NCI-H1417 treated with DMSO at 0.1 percent for 48 hours (cell line): ENCODE data around the gene ANKS1B.
A peak's percentile ranks its signal among the peaks of the same experiment; 100 is the strongest.
"Not testable (repeated sequence)": the region's sequence is repeated elsewhere in the genome, so short reads cannot be mapped to it uniquely, and the experiment has no call there.

Experiments
- DNase-seq: peaks from one replicate; lab custom pipeline; 2025; lab: John Stamatoyannopoulos, UW

Gene ANKS1B

DNA sequence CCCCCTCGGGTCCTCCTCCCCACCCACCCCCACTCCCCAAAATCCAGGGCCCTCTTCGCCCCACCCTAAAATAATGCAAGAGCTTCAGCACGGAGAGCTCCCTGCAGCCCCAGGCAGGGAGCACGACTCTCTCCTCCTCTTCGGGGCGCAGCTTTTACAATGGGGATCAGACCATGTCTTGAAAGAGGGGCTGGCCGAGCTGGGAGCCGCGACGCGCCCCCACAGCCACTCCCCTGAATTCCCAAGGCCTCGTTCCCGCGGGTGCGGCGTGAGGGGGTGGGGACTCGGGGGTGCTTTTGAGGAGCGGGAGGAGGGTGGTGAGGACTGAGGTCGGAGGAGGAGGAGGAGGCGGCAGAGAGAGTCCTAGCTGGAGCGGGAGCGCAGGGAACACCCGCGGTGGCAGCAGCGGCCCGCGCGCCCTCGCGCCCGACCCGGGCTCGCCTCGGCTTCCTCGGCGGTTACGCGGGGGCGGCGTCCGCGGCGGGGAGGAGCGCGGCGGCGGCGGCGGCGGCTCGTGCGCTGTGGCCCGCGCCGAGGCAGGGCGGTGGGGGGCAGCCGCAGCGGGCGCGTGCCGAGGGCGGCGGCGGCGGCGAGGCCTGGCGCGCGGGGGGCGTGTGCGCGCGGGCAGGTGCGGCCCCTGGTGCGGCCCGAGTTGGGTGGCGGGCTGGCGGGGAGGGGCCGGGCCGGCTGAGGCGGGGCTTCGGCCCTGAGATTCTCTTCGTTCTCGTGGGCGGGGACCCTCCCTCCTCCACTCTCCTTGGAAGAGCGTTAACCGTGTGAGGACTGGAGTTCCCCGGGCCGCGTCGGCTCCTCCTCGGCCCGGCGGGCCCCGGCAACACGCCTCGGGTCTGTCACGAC is at the start of gene ANKS1B:
ANKS1B (minus strand) TSS at position 666 of the 858 bp plus-strand sequence. CDS start 699 bp downstream, outside the sequence.
- DNase-seq: peak; percentile 37

GRCh38 chr12:100031836-100032235 is 47.1 kb upstream of the ANKS1B start:
- DNase-seq: no peak

DNA sequence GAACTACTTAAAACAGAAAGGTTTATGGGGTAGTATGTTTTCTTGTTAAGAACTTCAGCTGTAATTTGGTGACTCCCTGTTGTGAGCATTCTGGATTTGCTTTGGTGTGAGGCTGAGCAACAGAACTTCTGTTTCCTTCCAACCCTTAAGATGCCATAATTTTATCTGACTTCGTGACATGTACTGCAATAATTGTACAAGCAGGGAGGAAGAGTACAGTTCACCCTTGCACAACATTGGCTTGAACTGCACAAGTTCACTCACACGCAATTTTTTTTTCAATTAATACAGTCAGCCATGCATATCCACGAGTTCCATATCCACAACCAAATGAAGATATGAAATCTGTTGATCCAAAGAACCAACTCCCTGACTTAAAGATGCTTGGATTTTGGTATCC is 42.9 kb upstream of the ANKS1B start:
- DNase-seq: no peak

DNA sequence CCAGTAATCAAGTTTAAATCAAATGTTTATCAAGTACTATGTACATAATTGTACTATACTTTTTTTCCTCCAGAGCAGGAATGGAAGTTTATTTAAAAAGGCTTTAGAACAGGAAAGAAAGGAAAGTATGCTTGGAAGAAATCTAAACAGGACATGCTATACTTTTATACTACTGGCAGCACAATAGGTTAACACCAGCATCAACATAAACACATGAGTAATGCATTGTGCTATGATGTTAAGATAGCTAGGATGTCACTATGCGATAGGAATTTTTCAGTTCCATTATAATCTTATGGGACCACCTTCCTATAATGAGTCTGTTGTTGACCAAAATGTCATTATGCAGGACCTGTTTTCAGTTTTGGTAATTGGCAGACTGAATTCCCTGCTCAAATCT is 41.5 kb upstream of the ANKS1B start:
- DNase-seq: no peak

DNA sequence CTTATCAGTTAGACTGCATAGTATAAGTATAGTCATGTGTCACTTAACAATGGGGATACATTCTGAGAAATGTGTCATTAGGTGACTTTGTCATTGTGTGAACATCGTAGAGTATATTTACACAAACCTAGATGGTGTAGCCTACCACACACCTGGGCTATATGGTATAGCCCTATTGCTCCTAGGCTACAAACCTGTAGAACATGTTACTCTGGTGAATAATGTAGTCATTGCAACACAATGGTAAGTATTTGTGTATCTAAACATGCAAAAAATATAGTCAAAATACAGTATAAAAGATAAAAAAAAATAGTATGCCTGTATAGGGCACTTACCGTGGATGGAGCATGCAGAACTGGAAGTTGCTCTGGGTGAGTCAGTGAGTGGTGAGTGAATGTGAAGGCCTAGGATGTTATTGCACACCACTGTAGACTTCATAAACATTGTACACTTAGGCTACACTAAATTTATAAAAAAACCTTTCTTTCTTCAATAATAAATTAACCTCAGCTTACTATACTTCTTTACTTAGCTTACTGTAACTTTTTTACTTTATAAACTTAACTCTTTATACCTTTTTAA is 40.3 kb upstream of the ANKS1B start:
- no peak for DNase-seq

DNA sequence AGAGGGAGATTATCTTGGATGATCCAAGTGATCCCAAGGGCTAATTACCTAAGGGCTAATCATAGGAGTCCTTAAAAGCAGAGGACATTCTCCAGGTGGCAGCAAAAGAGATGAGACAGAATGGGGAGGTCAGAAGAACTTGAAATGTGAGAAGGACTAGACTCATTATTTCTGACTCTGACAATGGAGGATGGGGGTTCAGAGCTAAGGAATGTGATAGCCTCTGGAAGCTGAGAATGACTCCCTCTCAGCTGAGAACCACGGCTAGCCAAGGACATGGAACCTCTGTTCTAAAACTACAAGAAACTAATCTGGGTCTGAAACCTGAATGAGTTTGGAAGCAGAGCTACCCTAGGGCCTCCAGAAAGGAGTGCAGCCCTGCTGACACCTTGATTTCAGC is 35.6 kb upstream of the ANKS1B start:
- DNase-seq: no peak

DNA sequence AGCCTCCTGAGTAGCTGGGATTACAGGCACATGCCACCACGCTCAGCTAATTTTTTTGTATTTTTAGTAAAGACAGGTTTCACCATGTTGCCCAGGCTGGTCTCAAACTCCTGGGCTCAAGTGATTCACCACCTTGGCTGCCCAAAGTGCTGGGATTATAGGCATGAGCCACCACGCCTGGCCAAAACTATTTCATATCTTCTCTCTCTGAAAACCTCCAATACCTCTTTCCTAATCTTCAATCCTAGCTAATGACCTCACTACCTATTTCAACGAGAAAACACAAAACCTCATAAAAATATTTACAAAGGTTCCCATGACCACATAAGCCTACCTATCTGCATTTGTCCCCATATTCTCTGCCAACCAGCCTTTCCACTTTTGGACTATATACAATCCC is 32.3 kb upstream of the ANKS1B start:
- DNase-seq: no peak

- not testable (repeated sequence) for DNase-seq
These were observed 31.6 kb upstream of the ANKS1B start for GRCh38 chr12:100016304-100016703.

DNA sequence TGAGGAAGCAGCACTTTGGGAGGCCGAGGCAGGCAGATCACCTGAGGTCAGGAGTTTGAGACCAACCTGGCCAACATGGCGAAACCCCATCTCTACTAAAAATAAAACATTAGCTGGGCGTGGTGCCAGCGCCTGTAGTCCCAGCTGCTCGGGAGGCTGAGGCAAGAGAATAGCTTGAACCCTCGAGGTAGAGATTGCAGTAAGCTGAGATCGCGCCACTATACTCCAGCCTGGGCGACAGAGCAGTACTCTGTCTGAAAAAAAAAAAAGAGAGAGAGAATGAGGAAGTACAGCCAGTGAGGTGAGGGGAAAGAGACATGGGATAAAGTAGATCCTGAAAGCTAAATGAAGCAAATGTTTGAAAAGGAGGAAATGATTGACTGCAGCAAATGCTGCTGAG is 21.1 kb upstream of the ANKS1B start:
- not testable (repeated sequence) for DNase-seq

DNA sequence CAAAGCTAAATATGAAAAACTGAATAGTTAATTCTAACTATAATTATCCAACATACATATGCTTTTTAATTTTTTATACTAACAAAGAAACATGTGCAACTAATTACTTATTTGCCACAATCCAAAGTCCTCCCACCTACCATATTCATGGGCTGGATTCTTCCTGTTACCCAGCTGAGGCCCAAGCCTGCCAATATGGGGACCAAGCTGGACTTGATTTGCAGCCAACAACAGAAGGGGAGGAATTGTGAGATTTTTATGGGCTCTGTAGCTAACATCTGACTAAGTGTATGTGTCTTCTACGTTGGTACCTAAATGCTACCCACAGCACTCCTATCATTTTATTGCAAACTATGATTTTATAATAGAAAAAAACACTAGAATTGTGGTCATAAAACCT is 13.1 kb upstream of the ANKS1B start:
- DNase-seq: no peak

DNA sequence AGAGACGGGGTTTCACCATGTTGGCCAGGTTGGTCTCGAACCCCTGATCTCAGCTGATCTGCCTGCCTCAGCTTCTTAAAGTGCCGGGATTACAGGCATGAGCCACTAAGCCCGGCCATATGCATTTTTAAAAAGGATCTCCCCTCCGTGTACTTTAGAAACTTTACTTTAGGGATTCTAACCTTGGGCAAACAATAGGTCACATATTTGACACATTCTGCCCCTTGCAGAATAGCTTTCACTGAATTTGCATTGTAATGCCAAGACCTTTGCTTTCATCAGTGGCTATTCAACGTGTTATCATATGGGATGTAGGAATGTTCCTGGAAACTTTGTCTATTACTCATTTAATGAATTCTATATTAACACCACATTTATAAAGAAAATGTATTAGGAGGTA is 11.4 kb upstream of the ANKS1B start:
- DNase-seq: no peak

- DNase-seq: no peak
These were observed 895 bp upstream of the ANKS1B start for GRCh38 chr12:99985631-99986030.

DNA sequence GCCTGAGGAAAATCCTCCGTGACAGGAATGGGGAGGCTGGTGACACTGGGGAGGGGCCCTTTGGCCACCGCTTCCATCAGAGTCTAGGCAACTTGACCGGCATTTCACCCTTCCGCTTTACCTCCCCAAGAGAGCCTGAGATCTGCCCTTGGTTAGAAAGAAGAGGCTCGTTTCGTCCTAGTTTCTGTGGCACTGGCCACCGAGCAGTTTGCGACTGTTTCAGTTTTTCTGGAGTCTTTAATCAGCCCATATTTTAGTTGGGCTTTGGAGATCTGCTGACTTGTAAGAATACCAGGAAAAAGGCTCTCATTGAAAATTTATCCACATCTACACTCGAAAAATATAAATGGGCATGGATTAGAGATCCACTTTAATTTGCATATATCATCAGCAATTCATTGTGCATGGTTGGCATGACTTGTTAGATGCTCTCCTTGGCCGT is 414 bp upstream of the ANKS1B start:
- DNase-seq: no peak

- peak; percentile 34 for DNase-seq
These were observed 1.1 kb downstream of the ANKS1B start for GRCh38 chr12:99983456-99984258.

GRCh38 chr12:99981639-99982190 is 3.0 kb downstream of the ANKS1B start:
- no peak for DNase-seq

DNA sequence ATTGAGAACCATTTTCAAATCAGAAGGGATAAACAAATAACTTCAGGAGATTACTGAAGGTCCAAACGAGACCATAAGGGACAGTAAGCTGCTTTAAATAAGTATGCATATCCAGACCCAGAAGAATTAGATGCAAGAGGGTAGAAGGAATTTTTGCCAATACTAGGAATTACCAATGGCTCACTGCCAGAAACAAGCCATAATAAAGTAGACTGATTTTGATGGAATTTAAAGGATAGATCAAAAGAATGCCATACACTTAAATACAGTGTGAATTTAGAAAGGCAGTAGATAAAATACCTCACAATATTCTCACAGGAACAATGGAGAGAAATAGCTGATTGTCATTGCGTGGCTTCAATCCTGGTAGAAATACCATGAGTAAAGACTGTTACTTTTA is 5.3 kb downstream of the ANKS1B start:
- no peak for DNase-seq

- no peak for DNase-seq
These were observed 6.6 kb downstream of the ANKS1B start for GRCh38 chr12:99978152-99978551.

GRCh38 chr12:99977550-99977949 is 7.2 kb downstream of the ANKS1B start:
- DNase-seq: no peak

DNA sequence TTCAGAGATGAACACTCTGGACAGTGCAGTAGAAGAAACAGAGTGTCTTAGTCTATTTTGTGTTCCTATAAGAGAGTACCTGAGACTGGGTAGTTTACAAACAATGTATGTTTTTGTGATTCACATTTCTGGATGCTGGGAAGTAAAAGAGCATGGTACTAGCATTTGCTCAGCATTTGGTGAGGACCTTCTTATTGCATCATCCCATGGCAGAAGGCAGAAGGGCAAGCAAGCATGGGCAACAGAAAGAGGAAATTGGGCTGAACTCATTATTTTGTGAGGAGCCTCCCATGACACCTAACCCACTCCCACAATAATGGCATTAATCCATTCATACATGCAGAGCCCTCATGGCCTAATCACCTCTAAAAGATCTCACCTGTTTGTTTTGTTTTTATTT is 8.0 kb downstream of the ANKS1B start:
- no peak for DNase-seq

DNA sequence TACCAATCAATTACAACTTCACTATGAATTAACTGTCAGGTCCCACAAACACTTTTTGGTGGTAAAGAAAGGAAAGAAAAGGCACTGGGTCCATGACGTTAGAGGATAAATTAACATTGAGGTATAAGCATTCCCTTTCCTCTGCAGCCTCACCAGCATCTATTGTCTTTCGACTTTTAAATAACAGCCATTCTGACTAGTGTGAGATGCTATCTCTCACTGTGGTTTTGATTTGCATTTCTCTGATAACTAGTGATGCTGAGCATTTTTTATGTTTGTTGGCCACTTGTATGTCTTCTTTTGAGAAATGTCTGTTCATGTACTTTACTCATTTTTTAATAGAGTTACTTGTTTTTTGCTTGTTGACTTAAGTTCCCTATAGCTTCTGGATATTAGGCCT is 9.4 kb downstream of the ANKS1B start:
- no peak for DNase-seq

GRCh38 chr12:99974146-99974545 is 10.6 kb downstream of the ANKS1B start:
- DNase-seq: no peak

DNA sequence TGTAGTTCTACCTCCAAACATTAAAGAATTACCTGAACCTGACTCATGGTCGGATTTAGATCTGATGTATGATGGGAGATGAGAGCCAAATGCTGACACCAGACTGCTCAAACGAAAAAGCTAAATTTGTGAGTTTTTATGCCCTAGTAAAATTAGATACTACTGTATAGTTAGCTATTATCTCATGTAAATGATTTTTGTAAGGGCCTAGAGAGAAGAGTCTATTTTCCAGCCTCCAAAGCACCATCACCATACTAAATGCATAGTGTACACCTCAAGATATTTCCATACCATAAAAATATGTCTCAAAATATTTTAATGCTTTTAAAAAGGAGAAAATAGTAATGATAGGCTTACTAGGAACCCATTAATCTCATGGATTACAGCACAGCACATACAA is 18.3 kb downstream of the ANKS1B start:
- no peak for DNase-seq
